ENCODE measurements around the gene KLF13. TPM values are rescaled to one million over a fixed set of nuclear protein-coding genes. Genes with fewer than 3 reads are reported as not detected.

The KLF13 gene
- total RNA-seq, 1 experiment from 2014 or later: 60.1 TPM

GRCh38 chr15:31358957-31359701 lies 32.5 kb downstream of the KLF13 start:
- no peaks in the 10 kb centered on the region; a peak in 1 of 4 replicates for H3K4me1 ChIP-seq (ENCODE audit: control insufficient read depth in 1 of 2, insufficient read depth in 2 of 2, low read length in 2 of 2)
- no peak for TF ChIP-seq TCF7L2 (IDR thresholded peaks at IDR 0.05; ENCODE audit: borderline replicate concordance, extremely low read depth, insufficient read depth, insufficient read length)
- TF ChIP-seq REST (IDR thresholded peaks at IDR 0.05; ENCODE audit: low read depth): no peak
- no peak for TF ChIP-seq SIN3A (IDR thresholded peaks at IDR 0.05; ENCODE audit: low read depth)
- no peak for TF ChIP-seq ZFX (IDR thresholded peaks at IDR 0.05)
- no peak for TF ChIP-seq ELF1 (IDR thresholded peaks at IDR 0.05; ENCODE audit: borderline replicate concordance, low read depth)
- no peak for TF ChIP-seq SP1 (IDR thresholded peaks at IDR 0.05; ENCODE audit: low read depth)
- no peak for TF ChIP-seq RAD21 (IDR thresholded peaks at IDR 0.05; ENCODE audit: low read depth)
- TF ChIP-seq JUND (IDR thresholded peaks at IDR 0.05): no peak
- TF ChIP-seq EZH2phosphoT487 (IDR thresholded peaks at IDR 0.05; ENCODE audit: borderline replicate concordance): no peak
- no peak for TF ChIP-seq EGR1 (IDR thresholded peaks at IDR 0.05; ENCODE audit: low read depth)
- TF ChIP-seq POLR2A (IDR thresholded peaks at IDR 0.05; ENCODE audit: borderline replicate concordance, extremely low read depth, insufficient read depth, insufficient read length): no peak
- intact Hi-C loops (cut with micrococcal nuclease): no loop called here
- H3K9me3 ChIP-seq (ENCODE audit: control insufficient read depth in 1 of 2, insufficient read depth in 1 of 2, low read depth in 1 of 2, low read length in 2 of 2): no peaks in the 10 kb centered on the region
- no peak for ATAC-seq
- H2AFZ ChIP-seq (ENCODE audit: low read depth, low read length, poor library complexity, severe bottlenecking): no peak overlapping the region
- no peaks in the 10 kb centered on the region for H3K9me2 ChIP-seq (ENCODE audit: insufficient read depth)
- ChIA-PET RAD21 (ENCODE audit: low non-redundant PET in 1 of 2, low total read pairs in 2 of 2, uncharacterized antibody in 2 of 2, unreplicated experiment in 2 of 2) (no interaction called here), CTCF (no interaction called here), POLR2A (no interaction called here)
- no peak overlapping the region for H3K27ac ChIP-seq (ENCODE audit: low read depth, low read length)
- H3K9ac ChIP-seq (ENCODE audit: low read length): no peak overlapping the region
- H3K4me2 ChIP-seq (ENCODE audit: low read length): no peak overlapping the region
- H3K36me3 ChIP-seq (ENCODE audit: control insufficient read depth in 1 of 2, insufficient read depth in 2 of 2, low read length in 2 of 2): no peaks in the 10 kb centered on the region
- no peak overlapping the region for H3K4me3 ChIP-seq (replicated peaks in 1 of 2; ENCODE audit: low read depth in 1 of 2, low read length in 2 of 2)
- no TSS peak for BruUV-seq (replicated peaks)
- no peaks in the 10 kb centered on the region for H3K27me3 ChIP-seq (ENCODE audit: insufficient read depth, low read length)
- H4K20me1 ChIP-seq (ENCODE audit: insufficient read depth): no peaks in the 10 kb centered on the region; the same call in 1 of the 2 replicates
- DNase-seq (ENCODE audit: low read depth, low spot score): no peak
- H3K79me2 ChIP-seq (ENCODE audit: insufficient read depth, low read length): peaks cover 54% of the 10 kb centered on the region

Measured in HCT116 (cell line).